ENCODE measurements around the gene PDCD6IP.

PDCD6IP gene

DNA sequence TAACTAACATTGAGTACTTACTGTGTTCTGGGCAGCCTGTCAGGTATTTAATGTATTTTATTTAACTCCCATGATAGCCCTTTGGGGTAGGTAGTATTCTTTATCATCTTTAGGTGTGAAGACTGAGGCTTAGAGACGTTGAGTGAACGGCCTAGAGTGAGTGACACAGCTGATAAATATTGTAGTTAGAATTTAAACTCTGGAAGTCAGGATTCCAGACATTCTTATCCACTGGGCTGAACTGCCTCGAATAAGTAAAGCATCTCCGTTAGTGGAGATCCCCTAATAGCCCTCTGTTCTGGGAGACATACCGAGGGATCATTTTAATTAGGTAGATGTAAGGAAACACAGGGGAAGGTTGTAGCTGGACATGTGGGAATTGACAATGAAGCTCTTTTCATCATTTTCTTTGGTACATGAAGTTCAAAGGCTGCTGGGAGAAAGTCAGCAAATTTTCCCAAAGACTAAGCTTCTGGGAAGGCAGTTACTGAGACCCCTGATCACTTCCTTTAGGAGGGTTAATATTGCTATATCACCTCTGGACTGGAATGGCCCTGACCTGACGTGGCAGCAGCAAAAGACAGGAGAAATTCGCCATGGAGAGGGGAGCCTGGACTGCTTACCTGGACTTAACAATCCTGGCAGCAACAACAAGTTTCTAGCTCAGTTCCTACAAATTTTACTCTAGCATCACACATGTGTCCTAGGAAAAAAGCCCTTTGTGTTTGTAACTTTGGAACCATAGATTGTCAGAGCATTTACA is 11.7 kb upstream of the PDCD6IP start:
- no peak for DNase-seq
- no peaks in the 10 kb centered on the region for H3K9me3 Mint-ChIP-seq
- no peak overlapping the region for H3K4me3 Mint-ChIP-seq
- H3K36me3 Mint-ChIP-seq, result no peaks in the 10 kb centered on the region
- CTCF ChIA-PET, result interaction anchor here (0.6 to 3.3 kb wide), 32 partner anchors 9 to 1053 kb away, joined by 3 to 28 read pairs (median 4); partner anchors contain the start of gene PDCD6IP
- H3K27ac Mint-ChIP-seq, result no peak overlapping the region
- H3K4me1 Mint-ChIP-seq, result peaks cover 2% of the 10 kb centered on the region
- peaks cover 24% of the 10 kb centered on the region for H3K27me3 Mint-ChIP-seq

DNA sequence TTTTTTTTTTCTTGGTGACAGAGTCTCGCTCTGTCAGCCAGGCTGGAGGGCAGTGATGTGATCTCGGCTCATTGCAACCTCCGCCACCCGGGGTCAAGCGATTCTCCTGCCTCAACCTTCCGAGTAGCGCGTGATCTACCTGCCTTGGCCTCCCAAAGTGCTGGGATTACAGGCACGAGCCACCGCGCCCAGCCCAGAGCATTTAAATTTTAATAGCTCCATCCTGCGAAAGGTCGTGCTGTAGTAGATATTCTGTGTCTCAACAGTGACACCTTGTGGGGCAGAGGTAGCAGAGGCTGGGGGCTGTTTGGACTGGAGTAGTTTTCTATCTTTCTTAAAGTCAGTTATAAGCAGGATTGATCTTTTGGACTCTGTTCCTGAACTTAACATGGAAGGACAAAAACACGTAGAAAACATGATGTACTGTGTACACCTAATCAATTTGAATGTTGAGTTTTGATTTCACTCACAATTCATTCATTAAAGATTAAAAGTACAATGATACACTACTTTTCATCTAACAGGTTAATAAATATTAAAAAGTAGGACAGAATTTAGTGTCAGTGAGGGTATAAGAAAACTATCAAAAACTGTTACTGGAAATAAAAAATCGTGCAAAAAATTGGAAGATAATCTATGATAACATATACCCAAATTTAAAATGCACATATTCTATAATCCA is 11.0 kb upstream of the PDCD6IP start:
- peaks cover 27% of the 10 kb centered on the region for H3K27me3 Mint-ChIP-seq
- peak; percentile 67 for DNase-seq
- no peaks in the 10 kb centered on the region for H3K36me3 Mint-ChIP-seq
- H3K4me3 Mint-ChIP-seq, result no peak overlapping the region
- CTCF ChIA-PET, result interaction anchor here (0.6 to 3.3 kb wide), 32 partner anchors 9 to 1053 kb away, joined by 3 to 28 read pairs (median 4); partner anchors contain the start of gene PDCD6IP
- peaks cover 4% of the 10 kb centered on the region for H3K4me1 Mint-ChIP-seq
- no peaks in the 10 kb centered on the region for H3K9me3 Mint-ChIP-seq
- no peak overlapping the region for H3K27ac Mint-ChIP-seq

DNA sequence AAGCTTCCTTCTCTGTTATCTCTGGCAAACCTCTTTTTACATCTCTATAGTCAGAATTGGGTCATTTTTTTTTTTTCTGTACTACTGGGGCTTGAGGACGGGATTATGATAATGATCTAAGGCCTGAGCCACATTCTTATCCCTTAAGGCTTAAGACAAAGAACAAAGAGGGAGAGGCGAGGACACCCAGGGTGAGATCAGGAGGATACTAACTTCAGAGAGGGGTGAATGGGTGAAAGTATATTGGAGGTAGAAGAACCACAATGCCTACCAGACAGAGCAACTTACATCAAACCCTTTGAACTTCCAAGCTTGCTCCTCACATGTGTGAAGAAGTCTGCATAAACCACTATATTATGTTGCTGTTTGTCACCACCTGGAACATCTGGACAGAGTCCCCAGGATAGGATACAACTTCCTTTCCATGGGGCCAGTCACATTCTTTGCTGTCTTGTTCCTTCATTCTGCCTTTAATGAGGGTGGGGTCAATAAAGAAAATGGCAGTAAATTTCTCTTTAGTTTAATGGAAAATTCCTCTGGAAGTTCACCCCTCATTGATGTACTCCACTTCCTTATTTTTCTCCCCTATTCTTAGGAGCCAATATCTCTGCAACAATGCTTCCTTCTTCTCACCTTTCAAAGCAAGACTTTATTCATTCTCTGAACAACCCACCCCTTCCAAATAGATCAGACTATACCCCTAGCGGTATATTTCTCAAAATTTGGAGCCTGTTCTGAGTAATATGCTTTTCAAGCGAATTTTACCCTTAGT is 9.1 kb upstream of the PDCD6IP start:
- Mint-ChIP-seq H3K27me3 (peaks cover 35% of the 10 kb centered on the region), H3K36me3 (no peaks in the 10 kb centered on the region), H3K9me3 (no peaks in the 10 kb centered on the region), H3K4me3 (no peak overlapping the region), H3K4me1 (peaks cover 4% of the 10 kb centered on the region), H3K27ac (no peak overlapping the region)
- CTCF ChIA-PET, result interaction anchor here (1.3 to 1.5 kb wide), 4 partner anchors 94 to 658 kb away, joined by 3 to 5 read pairs (median 4); no protein-coding TSS in a partner anchor
- no peak for DNase-seq

- DNase-seq, result no peak
- H3K27ac Mint-ChIP-seq, result no peak overlapping the region
- no peaks in the 10 kb centered on the region for H3K9me3 Mint-ChIP-seq
- H3K4me3 Mint-ChIP-seq, result no peak overlapping the region
- no peaks in the 10 kb centered on the region for H3K36me3 Mint-ChIP-seq
- peaks cover 41% of the 10 kb centered on the region for H3K27me3 Mint-ChIP-seq
- CTCF ChIA-PET, result interaction anchor here (0.6 to 1.4 kb wide), 3 partner anchors 30 to 154 kb away, joined by 3 read pairs; no protein-coding TSS in a partner anchor
- H3K4me1 Mint-ChIP-seq, result peaks cover 4% of the 10 kb centered on the region
These were observed 8.3 kb upstream of the PDCD6IP start for GRCh38 chr3:33790091-33790490.

DNA sequence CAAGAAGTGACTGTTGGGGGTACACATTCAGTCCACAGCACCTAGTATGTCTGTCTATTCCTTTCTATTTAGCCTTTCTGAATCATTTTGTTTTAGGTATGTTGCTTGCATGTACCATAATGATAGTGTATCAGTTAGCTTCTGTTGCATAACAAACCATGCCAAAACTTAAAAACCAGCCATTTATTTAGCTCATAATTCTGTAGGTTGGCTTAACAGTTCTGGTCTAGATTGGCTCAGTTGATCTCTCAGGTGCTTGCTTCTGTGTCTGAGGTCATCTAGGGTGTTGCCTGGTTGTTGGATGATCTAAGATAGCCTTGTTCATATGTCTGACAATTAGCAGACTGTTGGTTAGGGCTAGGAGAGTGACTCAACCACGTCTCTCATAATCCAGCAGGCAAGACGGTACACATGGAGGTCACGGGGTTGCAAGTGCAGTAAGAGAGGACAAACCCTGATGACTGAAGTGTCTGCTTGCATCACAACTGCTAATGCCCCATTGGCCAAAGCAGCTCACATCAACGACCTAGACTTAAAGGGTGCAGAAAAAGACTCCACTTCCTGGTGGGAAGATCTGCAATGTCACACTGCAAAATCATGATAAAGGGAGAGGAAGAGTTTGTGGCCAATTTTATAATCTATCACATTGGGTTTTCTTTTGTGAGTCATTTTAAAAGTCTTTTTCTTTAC is 6.8 kb upstream of the PDCD6IP start:
- H3K27me3 Mint-ChIP-seq, result peaks cover 41% of the 10 kb centered on the region
- DNase-seq, result peak; percentile 22
- no peaks in the 10 kb centered on the region for H3K36me3 Mint-ChIP-seq
- CTCF ChIA-PET, result interaction anchor here (1.0 to 1.3 kb wide), 2 partner anchors 14 to 155 kb away, joined by 3 to 4 read pairs; no protein-coding TSS in a partner anchor
- H3K4me1 Mint-ChIP-seq, result peaks cover 7% of the 10 kb centered on the region
- H3K4me3 Mint-ChIP-seq, result no peak overlapping the region
- H3K9me3 Mint-ChIP-seq, result no peaks in the 10 kb centered on the region
- no peak overlapping the region for H3K27ac Mint-ChIP-seq

- Mint-ChIP-seq H3K4me3 (no peak overlapping the region), H3K9me3 (no peaks in the 10 kb centered on the region), H3K27ac (no peak overlapping the region), H3K36me3 (no peaks in the 10 kb centered on the region), H3K4me1 (peaks cover 9% of the 10 kb centered on the region), H3K27me3 (peaks cover 34% of the 10 kb centered on the region)
- no peak for DNase-seq
- CTCF ChIA-PET, result interaction anchor here (1.3 kb wide), 1 partner anchor 156 kb away, joined by 4 read pairs; no protein-coding TSS in a partner anchor
These were observed 6.1 kb upstream of the PDCD6IP start for GRCh38 chr3:33792167-33792892.

GRCh38 chr3:33795131-33795530 is 3.3 kb upstream of the PDCD6IP start:
- no peak for DNase-seq
- Mint-ChIP-seq H3K4me1 (peaks cover 29% of the 10 kb centered on the region), H3K9me3 (no peaks in the 10 kb centered on the region), H3K36me3 (peaks cover 6% of the 10 kb centered on the region), H3K27ac (no peak overlapping the region), H3K4me3 (no peak overlapping the region), H3K27me3 (peaks cover 18% of the 10 kb centered on the region)
- CTCF ChIA-PET, result no interaction called here

DNA sequence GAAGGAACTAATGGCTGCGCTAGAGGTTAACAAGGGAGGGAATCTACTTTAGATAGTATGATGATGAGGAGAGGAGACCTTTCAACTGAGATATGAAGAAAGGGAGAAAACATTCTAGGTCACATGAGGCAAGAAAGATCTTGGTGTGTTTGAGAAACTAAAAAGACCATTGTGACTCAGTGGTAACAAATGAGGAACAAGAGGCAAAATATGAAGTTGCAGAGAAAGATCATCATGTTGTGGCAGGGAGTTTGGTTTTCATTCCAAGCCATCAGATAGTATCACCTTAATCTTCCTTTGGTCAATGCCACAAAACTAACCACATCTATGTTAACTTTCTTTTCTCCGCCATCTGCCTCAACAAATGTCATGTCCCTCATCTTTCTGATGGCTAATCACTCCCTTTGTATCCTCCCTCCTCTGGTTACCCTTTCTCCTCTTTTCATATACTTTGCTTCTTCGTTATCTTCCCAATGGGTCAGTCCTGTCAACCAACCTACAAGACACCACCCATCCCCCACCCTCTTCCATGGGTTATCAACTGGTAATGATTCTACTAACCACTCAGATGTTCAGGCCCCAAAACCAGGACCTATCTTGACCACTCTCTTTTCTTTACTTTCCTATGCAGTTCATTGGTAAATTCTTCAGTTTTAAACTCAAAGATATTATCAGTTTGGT is 2.4 kb upstream of the PDCD6IP start:
- H3K4me1 Mint-ChIP-seq, result peaks cover 37% of the 10 kb centered on the region
- CTCF ChIA-PET, result interaction anchor here (1.4 kb wide), 1 partner anchor 9 kb away, joined by 5 read pairs; no protein-coding TSS in a partner anchor
- peaks cover 18% of the 10 kb centered on the region for H3K27me3 Mint-ChIP-seq
- no peak for DNase-seq
- peaks cover 13% of the 10 kb centered on the region for H3K36me3 Mint-ChIP-seq
- no peak overlapping the region for H3K27ac Mint-ChIP-seq
- H3K9me3 Mint-ChIP-seq, result no peaks in the 10 kb centered on the region
- H3K4me3 Mint-ChIP-seq, result no peak overlapping the region

- Mint-ChIP-seq H3K36me3 (peaks cover 17% of the 10 kb centered on the region), H3K27ac (peak overlapping the region; percentile 93), H3K9me3 (peaks cover 3% of the 10 kb centered on the region), H3K4me3 (peak overlapping the region; percentile 92), H3K27me3 (peaks cover 9% of the 10 kb centered on the region), H3K4me1 (peaks cover 48% of the 10 kb centered on the region)
- CTCF ChIA-PET, result interaction anchor here (1.0 to 1.8 kb wide), 2 partner anchors 11 to 12 kb away, joined by 3 to 8 read pairs; no protein-coding TSS in a partner anchor
- DNase-seq, result no peak
These were observed 365 bp upstream of the PDCD6IP start for GRCh38 chr3:33798113-33798417.

DNA sequence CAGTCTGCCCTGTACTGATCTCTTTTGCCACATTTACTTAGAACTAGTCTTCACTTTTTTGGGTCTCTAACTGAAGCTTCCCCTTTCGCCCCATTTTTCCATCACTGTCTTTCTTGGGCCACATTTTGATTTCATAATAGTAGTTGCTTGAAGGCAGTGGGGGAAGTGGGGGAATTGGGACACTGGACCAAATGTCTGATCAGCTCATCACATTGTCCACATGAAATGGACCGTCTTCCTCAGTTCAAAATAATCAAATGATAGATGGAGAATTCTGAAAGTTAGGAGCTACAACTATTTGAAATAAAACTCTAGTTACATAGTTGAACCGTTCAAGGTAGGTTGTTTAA is 747 bp downstream of the PDCD6IP start:
- H3K27ac Mint-ChIP-seq, result peak overlapping the region; percentile 93
- peaks cover 7% of the 10 kb centered on the region for H3K27me3 Mint-ChIP-seq
- DNase-seq, result no peak
- H3K4me1 Mint-ChIP-seq, result peaks cover 58% of the 10 kb centered on the region
- H3K36me3 Mint-ChIP-seq, result peaks cover 29% of the 10 kb centered on the region
- peaks cover 3% of the 10 kb centered on the region for H3K9me3 Mint-ChIP-seq
- CTCF ChIA-PET, result interaction anchor here (1.2 kb wide), 1 partner anchor 703 kb away, joined by 3 read pairs; no protein-coding TSS in a partner anchor
- H3K4me3 Mint-ChIP-seq, result peak overlapping the region; percentile 92

- Mint-ChIP-seq H3K4me1 (peaks cover 67% of the 10 kb centered on the region), H3K9me3 (peaks cover 3% of the 10 kb centered on the region), H3K4me3 (no peak overlapping the region), H3K27me3 (no peaks in the 10 kb centered on the region), H3K27ac (peak overlapping the region; percentile 34), H3K36me3 (peaks cover 50% of the 10 kb centered on the region)
- DNase-seq, result no peak
- CTCF ChIA-PET, result no interaction called here
These were observed 4.8 kb downstream of the PDCD6IP start for GRCh38 chr3:33803252-33803651.

GRCh38 chr3:33803894-33804526 is 5.6 kb downstream of the PDCD6IP start:
- Mint-ChIP-seq H3K36me3 (peaks cover 54% of the 10 kb centered on the region), H3K27me3 (no peaks in the 10 kb centered on the region), H3K9me3 (peaks cover 3% of the 10 kb centered on the region), H3K4me1 (peaks cover 73% of the 10 kb centered on the region), H3K4me3 (no peak overlapping the region), H3K27ac (no peak overlapping the region)
- CTCF ChIA-PET, result no interaction called here
- no peak for DNase-seq
